Large intestine (tissue), 3 donors: ENCODE data around the gene RAB18. TPM values are rescaled to one million over a fixed set of nuclear protein-coding genes. Genes with fewer than 3 reads are reported as not detected.

Experiments
- DNase-seq, 2 donors: peaks; one replicate each; pipeline versions ENCODE4 v3.0.0 to v3.0.0-alpha.2; 2013
- H3K27ac ChIP-seq: one replicate; pipeline ENCODE4 v1.5.1; 2013; ENCODE audit warnings: low read length
- H3K27me3 ChIP-seq: 2 replicates; pipeline ENCODE4 v1.6.1; 2013; ENCODE audit warnings: low read length; ENCODE audit not compliant: control insufficient read depth, insufficient read depth
- H3K36me3 ChIP-seq: 2 replicates; pipeline ENCODE4 v1.6.1; 2013; ENCODE audit warnings: low read length; ENCODE audit not compliant: control insufficient read depth, insufficient read depth
- H3K4me1 ChIP-seq: one replicate; pipeline ENCODE4 v1.6.1; 2013; ENCODE audit warnings: low read length; ENCODE audit not compliant: control insufficient read depth, insufficient read depth
- H3K4me3 ChIP-seq: one replicate; pipeline ENCODE4 v1.5.1; 2013; ENCODE audit warnings: low read length
- H3K9me3 ChIP-seq: one replicate; pipeline ENCODE4 v1.6.1; 2013; ENCODE audit warnings: mild to moderate bottlenecking, low read depth, low read length, moderate library complexity; ENCODE audit not compliant: control insufficient read depth
- WGBS: methylation state at CpG from one replicate; pipeline ENCODE4 v1.1.5; 2013; ENCODE audit warnings: low lambda C conversion rate; ENCODE audit not compliant: insufficient coverage; 5-methylcytosine and 5-hydroxymethylcytosine counted together
- polyA plus RNA-seq: library from polyadenylated mRNA; unstranded; fragments of 120-200 nt; gene quantifications from one replicate; pipeline ENCODE4 v1.2.1, GENCODE V29; 2013

The RAB18 gene
- polyA plus RNA-seq, 1 donor: 74.1 TPM

DNA sequence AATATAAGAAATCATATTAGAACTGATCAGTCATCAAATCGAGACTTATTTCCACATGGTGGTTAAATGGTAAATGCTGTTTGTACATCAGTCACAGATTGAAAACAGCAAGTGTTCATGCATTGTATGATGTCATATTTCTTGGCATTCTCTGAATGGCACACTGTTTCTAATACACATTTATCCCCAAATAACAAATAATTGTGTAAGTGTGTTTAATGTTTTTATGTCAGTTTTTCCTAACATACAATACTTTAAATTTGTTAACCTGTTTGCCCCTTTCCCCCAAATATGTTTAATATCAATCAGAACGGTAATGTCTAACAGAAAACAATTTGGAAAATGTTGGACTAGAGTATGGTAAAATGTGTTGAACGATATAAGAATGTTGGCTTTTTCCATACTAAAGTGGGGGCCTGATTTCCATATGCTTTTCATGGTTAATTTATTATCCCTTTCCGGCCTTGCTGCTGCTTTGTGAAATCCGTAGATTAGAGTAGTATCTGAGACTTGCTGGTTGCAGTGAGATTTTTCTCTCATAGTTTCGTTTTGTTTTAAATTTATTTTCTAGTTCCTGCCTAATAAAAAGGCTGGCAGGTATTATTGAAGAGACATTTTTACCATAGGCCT, 23.7 kb downstream of the RAB18 start:
- Histone ChIP-seq H3K27ac (no peak overlapping the region), H3K4me1 (no peaks in the 10 kb centered on the region), H3K27me3 (no peaks in the 10 kb centered on the region), H3K4me3 (no peak overlapping the region), H3K9me3 (no peaks in the 10 kb centered on the region), H3K36me3 (peaks cover 3% of the 10 kb centered on the region)
- WGBS: 95% methylated on average over 2 of the region's 6 CpGs
- DNase-seq: no peak

GRCh38 chr10:27529010-27529783, 25.1 kb downstream of the RAB18 start:
- no peaks in the 10 kb centered on the region for H3K9me3 ChIP-seq
- no peaks in the 10 kb centered on the region for H3K4me1 ChIP-seq
- H3K27ac ChIP-seq: no peak overlapping the region
- H3K27me3 ChIP-seq: no peaks in the 10 kb centered on the region
- no peak for DNase-seq
- H3K4me3 ChIP-seq: no peak overlapping the region
- 100% methylated on average over 2 of the region's 3 CpGs for WGBS
- peaks cover 8% of the 10 kb centered on the region for H3K36me3 ChIP-seq

DNA sequence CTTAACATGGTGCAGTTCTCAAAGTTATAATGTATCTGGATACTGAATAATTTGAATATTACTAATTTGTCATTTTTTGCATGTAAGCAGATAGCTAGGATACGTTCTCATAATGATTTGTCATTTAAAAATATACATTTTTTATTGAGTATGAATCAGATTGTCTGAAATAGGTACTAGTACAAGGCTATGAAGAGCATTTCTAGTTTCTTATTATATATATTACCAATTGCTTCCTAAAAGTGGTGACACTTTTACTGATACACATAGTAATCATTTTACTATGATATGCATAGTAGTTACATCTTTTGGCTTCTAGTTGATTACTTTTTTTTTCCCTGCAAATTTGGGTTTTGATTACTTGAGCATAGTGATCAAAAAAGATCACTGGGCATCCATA, 26.4 kb downstream of the RAB18 start:
- Histone ChIP-seq H3K27me3 (no peaks in the 10 kb centered on the region), H3K4me3 (no peak overlapping the region), H3K27ac (no peak overlapping the region), H3K4me1 (no peaks in the 10 kb centered on the region), H3K9me3 (no peaks in the 10 kb centered on the region), H3K36me3 (peaks cover 18% of the 10 kb centered on the region)
- DNase-seq: no peak
- no CpG with 5 or more reads among the region's 1 CpG for WGBS

GRCh38 chr10:27531336-27531847, 27.3 kb downstream of the RAB18 start:
- DNase-seq: no peak
- Histone ChIP-seq H3K4me3 (no peak overlapping the region), H3K4me1 (no peaks in the 10 kb centered on the region), H3K36me3 (peaks cover 24% of the 10 kb centered on the region), H3K27ac (no peak overlapping the region), H3K27me3 (no peaks in the 10 kb centered on the region), H3K9me3 (no peaks in the 10 kb centered on the region)
- 100% methylated on average over 1 of the region's 3 CpGs for WGBS

DNA sequence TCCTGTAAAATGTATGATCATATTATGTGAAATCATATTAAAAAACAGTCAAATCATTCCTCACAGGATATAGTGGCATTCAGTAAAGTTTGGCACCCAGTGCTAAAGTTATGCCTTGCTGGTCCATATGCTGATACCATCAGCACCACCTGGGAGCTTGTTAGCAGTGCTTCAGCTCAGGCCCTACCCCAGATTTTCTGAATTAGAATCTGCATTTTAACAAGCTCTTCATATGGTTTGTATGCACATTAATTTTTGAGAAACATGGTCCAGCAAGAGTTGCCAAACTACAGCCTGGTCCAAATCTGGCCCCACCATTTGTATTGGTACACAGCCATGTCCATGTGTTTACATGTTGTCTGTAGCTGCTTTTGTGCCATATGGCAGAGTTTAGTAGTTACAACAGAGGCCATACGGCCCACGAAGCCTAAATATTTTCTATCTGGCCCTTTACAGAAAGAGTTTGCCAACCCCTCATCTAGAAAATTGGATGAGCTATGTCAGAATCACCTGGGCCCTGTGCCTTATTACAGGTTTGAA, 30.1 kb downstream of the RAB18 start:
- no CpG with 5 or more reads among the region's 2 CpGs for WGBS
- Histone ChIP-seq H3K9me3 (no peaks in the 10 kb centered on the region), H3K4me3 (no peak overlapping the region), H3K27me3 (no peaks in the 10 kb centered on the region), H3K36me3 (peaks cover 35% of the 10 kb centered on the region), H3K27ac (no peak overlapping the region), H3K4me1 (no peaks in the 10 kb centered on the region)
- DNase-seq: no peak

- Histone ChIP-seq H3K27me3 (no peaks in the 10 kb centered on the region), H3K27ac (no peak overlapping the region), H3K9me3 (no peaks in the 10 kb centered on the region), H3K4me3 (no peak overlapping the region), H3K36me3 (peaks cover 35% of the 10 kb centered on the region), H3K4me1 (no peaks in the 10 kb centered on the region)
- no peak for DNase-seq
- 94% methylated on average over 3 of the region's 4 CpGs for WGBS
These were observed 31.2 kb downstream of the RAB18 start for GRCh38 chr10:27535317-27535716.

DNA sequence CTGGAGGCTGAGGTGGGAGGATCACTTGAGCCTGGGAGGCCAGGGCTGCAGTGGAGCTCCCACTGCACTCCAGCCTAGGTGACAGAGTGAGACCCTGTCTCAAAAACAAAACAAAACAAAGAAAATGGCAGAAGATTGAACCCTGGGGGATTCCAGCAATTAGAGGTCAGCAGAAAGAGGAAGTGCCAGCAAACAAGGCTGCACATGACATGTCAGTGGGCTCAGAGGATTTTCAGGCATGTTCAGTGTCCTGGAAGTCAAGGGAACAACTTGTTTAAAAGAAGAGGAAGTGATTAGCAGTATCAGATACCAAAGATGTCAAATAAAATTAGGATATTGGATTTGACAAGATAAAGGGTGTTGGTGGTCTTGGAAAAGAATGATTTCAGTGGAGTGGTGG, 32.3 kb downstream of the RAB18 start:
- H3K4me1 ChIP-seq: no peaks in the 10 kb centered on the region
- no peaks in the 10 kb centered on the region for H3K9me3 ChIP-seq
- no peak overlapping the region for H3K4me3 ChIP-seq
- no peaks in the 10 kb centered on the region for H3K27me3 ChIP-seq
- no peak for DNase-seq
- H3K36me3 ChIP-seq: peaks cover 35% of the 10 kb centered on the region
- H3K27ac ChIP-seq: no peak overlapping the region

- peaks cover 35% of the 10 kb centered on the region for H3K36me3 ChIP-seq
- no peaks in the 10 kb centered on the region for H3K4me1 ChIP-seq
- DNase-seq: no peak
- no peaks in the 10 kb centered on the region for H3K9me3 ChIP-seq
- H3K27me3 ChIP-seq: no peaks in the 10 kb centered on the region
- WGBS: no CpG with 5 or more reads among the region's 3 CpGs
- H3K4me3 ChIP-seq: no peak overlapping the region
- no peak overlapping the region for H3K27ac ChIP-seq
These were observed 33.1 kb downstream of the RAB18 start for GRCh38 chr10:27537166-27537565.

- Histone ChIP-seq H3K27me3 (no peaks in the 10 kb centered on the region), H3K36me3 (peaks cover 37% of the 10 kb centered on the region), H3K27ac (no peak overlapping the region), H3K4me1 (no peaks in the 10 kb centered on the region), H3K4me3 (no peak overlapping the region), H3K9me3 (no peaks in the 10 kb centered on the region)
- DNase-seq: no peak
These were observed 33.7 kb downstream of the RAB18 start for GRCh38 chr10:27537787-27538186.

- Histone ChIP-seq H3K36me3 (peaks cover 18% of the 10 kb centered on the region), H3K4me3 (no peak overlapping the region), H3K27ac (no peak overlapping the region), H3K27me3 (no peaks in the 10 kb centered on the region), H3K4me1 (no peaks in the 10 kb centered on the region), H3K9me3 (no peaks in the 10 kb centered on the region)
- WGBS: no CpG with 5 or more reads among the region's 1 CpG
- no peak for DNase-seq
These were observed 36.6 kb downstream of the RAB18 start for GRCh38 chr10:27540672-27541071.
